K562 (cell line): ENCODE results near the gene SGIP1. TPM values are rescaled to one million over a fixed set of nuclear protein-coding genes. Genes with fewer than 3 reads are reported as not detected.

ENCODE experiments used
- ATAC-seq: fragments of 200-7000 bp; cut with Tn5 transposase; 3 replicates; pipeline ENCODE4 v1.9.1; 2020; ENCODE audit warnings: moderate library complexity
- BruUV-seq: library from RNA; stranded (reverse); fragments of 400-500 nt; replicated peaks from 2 replicates; lab custom pipeline; 2021; lab: Mats Ljungman, UMichigan
- CTCF ChIA-PET: fragments of 300-600 bp; formaldehyde crosslinking; extraction: SDS; loops from one replicate; lab custom pipeline; 2021; ENCODE audit warnings: low intra/inter-chr PET ratio; lab: Yijun Ruan, JAX
- POLR2A ChIA-PET: fragments of 300-600, 350-650 bp; sonication (Branson Sonifier 250); formaldehyde crosslinking; extraction: SDS; loops from one replicate; lab custom pipeline; 2021; ENCODE audit warnings: antibody characterized with exemption, inconsistent platforms; lab: Yijun Ruan, JAX
- DNase-seq, 4 experiments: peaks; one replicate each; pipeline versions ENCODE4 v3.0.0 to v3.0.0-alpha.2; 2011 to 2018; ENCODE audit warnings: low spot score in 3 of 4, mixed read lengths in 3 of 4; ENCODE audit errors: extremely low read depth in 1 of 4
- FAIRE-seq: peaks from 2 replicates; lab custom pipeline; 2011; peaks lifted over from hg19 to GRCh38; lab: Jason Lieb, UNC
- H2AFZ ChIP-seq: 2 replicates; pipeline ENCODE4 v1.6.0; 2011; ENCODE audit warnings: low read depth, low read length, control low read depth, inconsistent platforms
- H3K27ac ChIP-seq: fragments of 200-600 bp; 3 replicates; pipeline ENCODE4 v1.8.0; 2011; ENCODE audit warnings: low read depth, mild to moderate bottlenecking, control low read depth, inconsistent platforms, low read length, moderate library complexity, mixed read lengths; ENCODE audit errors: extremely low read depth
- H3K27me3 ChIP-seq, 2 experiments: fragments of 300-600 bp in 1 of 2; 2 replicates in 1 of 2; 3 replicates in 1 of 2; pipeline versions ENCODE4 v1.6.0 to v1.8.0; 2011; ENCODE audit warnings: inconsistent platforms in 2 of 2, low read length in 2 of 2, mild to moderate bottlenecking in 1 of 2, mixed read lengths in 1 of 2, moderate library complexity in 1 of 2; ENCODE audit not compliant: control insufficient read depth in 2 of 2, insufficient read depth in 2 of 2
- H3K36me3 ChIP-seq: fragments of 300-600 bp; 3 replicates; pipeline ENCODE4 v1.8.0; 2011; ENCODE audit warnings: mild to moderate bottlenecking, low read length, inconsistent platforms; ENCODE audit not compliant: control insufficient read depth, insufficient read depth
- H3K4me1 ChIP-seq, 2 experiments: fragments of 200-600 bp in 1 of 2; replicated peaks in 1 of 2; 2 replicates in 1 of 2; 3 replicates in 1 of 2; pipeline versions ENCODE4 v1.5.1 to v1.8.0; 2011; ENCODE audit warnings: inconsistent platforms in 2 of 2, low read length in 2 of 2, mild to moderate bottlenecking in 1 of 2, mixed read lengths in 1 of 2, moderate library complexity in 1 of 2; ENCODE audit not compliant: control insufficient read depth in 2 of 2, insufficient read depth in 2 of 2
- H3K4me2 ChIP-seq: 2 replicates; pipeline ENCODE4 v1.6.1; 2011; ENCODE audit warnings: low read length, control low read depth, inconsistent platforms, mixed read lengths; ENCODE audit not compliant: insufficient read depth
- H3K4me3 ChIP-seq: fragments of 200-600 bp; sonication (generic), shearing (Covaris generic); 2 replicates; pipeline ENCODE4 v1.5.1; 2016; ENCODE audit warnings: control low read depth, inconsistent platforms
- H3K79me2 ChIP-seq: fragments of 200-600 bp; 3 replicates; pipeline ENCODE4 v1.8.0; 2011; ENCODE audit warnings: low read length, inconsistent platforms; ENCODE audit not compliant: control insufficient read depth, insufficient read depth
- H3K9ac ChIP-seq, 2 experiments: 2 replicates each; pipeline versions ENCODE4 v1.6.0 to v1.6.1; 2011; ENCODE audit warnings: low read depth in 2 of 2, low read length in 2 of 2, control low read depth in 1 of 2, inconsistent platforms in 1 of 2, mild to moderate bottlenecking in 1 of 2, mixed read lengths in 1 of 2; ENCODE audit not compliant: insufficient read depth in 1 of 2
- H3K9me1 ChIP-seq: one replicate; pipeline ENCODE4 v1.6.0; 2011; ENCODE audit warnings: inconsistent platforms, mild to moderate bottlenecking, low read length, moderate library complexity; ENCODE audit not compliant: control insufficient read depth, insufficient read depth
- H3K9me3 ChIP-seq: replicated peaks from 2 replicates; pipeline ENCODE4 v1.5.1; 2011; ENCODE audit warnings: low read depth, low read length, inconsistent platforms; ENCODE audit not compliant: control insufficient read depth, insufficient read depth
- H4K20me1 ChIP-seq: replicated peaks from 2 replicates; pipeline ENCODE4 v1.6.1; 2011; ENCODE audit warnings: low read length, inconsistent platforms, mixed read lengths; ENCODE audit not compliant: control insufficient read depth, insufficient read depth
- MCM7 ChIP-seq, 2 experiments: fragments of 450-650 bp; IDR thresholded peaks; 2 replicates each; pipeline ENCODE4 v1.6.1; 2016 to 2018
- PHF8 ChIP-seq: fragments of 200-600 bp; sonication (generic); IDR thresholded peaks from 2 replicates; pipeline ENCODE4 v1.6.1; 2012; ENCODE audit warnings: mixed run types, mild to moderate bottlenecking, inconsistent platforms, low read length, moderate library complexity, borderline replicate concordance
- RAD51 ChIP-seq: fragments of 450-650 bp; IDR thresholded peaks from 2 replicates; pipeline ENCODE4 v1.7.1; 2016; ENCODE audit warnings: low read depth, mild to moderate bottlenecking, borderline replicate concordance
- SAFB2 ChIP-seq: fragments of 200-400 bp; formaldehyde crosslinking; IDR thresholded peaks from 2 replicates; pipeline ENCODE4 v1.6.1; 2018; ENCODE audit warnings: borderline replicate concordance, low read length, low read depth, moderate library complexity; ENCODE audit not compliant: severe bottlenecking
- SREBF1 ChIP-seq: fragments of 150-350 bp; IDR thresholded peaks from 2 replicates; pipeline ENCODE4 v1.6.1; 2014; ENCODE audit warnings: antibody characterized with exemption, low read depth, low read length, borderline replicate concordance
- WGBS: fragments of 100-300 bp; shearing (Covaris generic); methylation state at CpG from one replicate; pipeline ENCODE4 v1.1.6; 2016; ENCODE audit warnings: low coverage, mixed read lengths; ENCODE audit not compliant: insufficient coverage; ENCODE audit errors: missing lambda C conversion rate; 5-methylcytosine and 5-hydroxymethylcytosine counted together
- in situ Hi-C: fragments of 300-500 bp; cut with MboI; formaldehyde crosslinking; loops from 4 replicates; pipeline ENCODE4 v1.15.0; 2018; ENCODE audit warnings: inconsistent platforms, mixed read lengths
- intact Hi-C: fragments of 100-400 bp; cut with micrococcal nuclease; formaldehyde crosslinking; loops from 2 replicates; pipeline ENCODE4 v1.14.2; 2022
- polyA plus RNA-seq, 8 experiments: library from polyadenylated mRNA; depleted of rRNA in 4 of 8; stranded (reverse) in 5 of 8; unstranded in 3 of 8; fragments of >200 nt; fragmentation: Nextera tagmentation in 2 of 8; fragmentation: Illumina TruSeq in 1 of 8; extraction: Ambion mirVana in 2 of 8; extraction: Trizol in 1 of 8; gene quantifications; 2 replicates each; pipeline versions ENCODE4 v1.2.1 to v1.2.3, GENCODE V29; 2011 to 2014; ENCODE audit warnings: inconsistent platforms in 1 of 8, missing spikeins in 1 of 8
- total RNA-seq, 7 experiments: library from RNA; depleted of rRNA in 6 of 7; stranded (reverse); fragments of >200 nt in 6 of 7; fragmentation: Illumina TruSeq in 2 of 7; extraction: Trizol in 2 of 7; gene quantifications; 2 replicates each; pipeline versions ENCODE4 v1.2.1 to v1.2.3, GENCODE V29; 2011 to 2021; ENCODE audit warnings: low replicate concordance in 1 of 7
- TF ChIP-seq, protein P1 (sequence below): fragments of 450-650 bp; IDR thresholded peaks from 2 replicates; pipeline ENCODE4 v1.6.1; 2018; ENCODE audit not compliant: partially characterized antibody
- TF ChIP-seq, protein P2 (sequence below): fragments of 250-450 bp; sonication (Bioruptor Pico); IDR thresholded peaks from 2 replicates; pipeline ENCODE4 v1.9.0; 2021; ENCODE audit warnings: mild to moderate bottlenecking, inconsistent platforms

The SGIP1 gene
- total and polyA plus RNA-seq, 9 of the 15 experiments (the other 6 are each of a cell fraction or from before 2014, with no cell fraction given): 0.07 to 0.35 TPM; not detected in 7

DNA sequence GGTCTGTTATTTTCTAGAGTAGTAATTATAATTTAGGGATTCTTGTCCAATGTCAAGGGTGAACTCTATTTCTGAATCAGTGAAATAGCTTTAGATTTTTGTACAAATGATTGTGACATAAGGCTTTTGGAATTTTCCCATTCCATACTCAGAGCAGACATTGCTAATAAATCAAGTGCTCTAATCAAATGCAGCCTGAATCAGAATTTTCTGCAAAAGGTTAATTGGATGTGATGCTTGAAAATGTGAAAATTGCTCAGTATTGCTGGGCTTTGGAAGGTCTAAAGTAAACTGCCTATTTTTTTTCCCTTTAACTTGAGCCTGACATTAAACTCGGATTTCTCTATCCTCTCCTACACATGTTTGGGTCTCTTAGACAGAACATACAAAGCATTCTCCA is 23.2 kb downstream of the SGIP1 start:
- no TSS peak for BruUV-seq
- intact Hi-C loops: no loop called here

More for the DNA sequence above, 23.2 kb downstream of the SGIP1 start:
- ChIA-PET CTCF (no interaction called here), POLR2A (no interaction called here)
- H3K4me2 ChIP-seq: no peak overlapping the region
- no peak overlapping the region for H3K4me3 ChIP-seq
- no peak overlapping the region for H3K9ac ChIP-seq
- TF ChIP-seq SAFB2 (no peak), PHF8 (no peak), RAD51 (no peak), MCM7 (IDR thresholded peaks at IDR 0.05) (no peak), SREBF1 (no peak)
- TF ChIP-seq, protein P1, sequence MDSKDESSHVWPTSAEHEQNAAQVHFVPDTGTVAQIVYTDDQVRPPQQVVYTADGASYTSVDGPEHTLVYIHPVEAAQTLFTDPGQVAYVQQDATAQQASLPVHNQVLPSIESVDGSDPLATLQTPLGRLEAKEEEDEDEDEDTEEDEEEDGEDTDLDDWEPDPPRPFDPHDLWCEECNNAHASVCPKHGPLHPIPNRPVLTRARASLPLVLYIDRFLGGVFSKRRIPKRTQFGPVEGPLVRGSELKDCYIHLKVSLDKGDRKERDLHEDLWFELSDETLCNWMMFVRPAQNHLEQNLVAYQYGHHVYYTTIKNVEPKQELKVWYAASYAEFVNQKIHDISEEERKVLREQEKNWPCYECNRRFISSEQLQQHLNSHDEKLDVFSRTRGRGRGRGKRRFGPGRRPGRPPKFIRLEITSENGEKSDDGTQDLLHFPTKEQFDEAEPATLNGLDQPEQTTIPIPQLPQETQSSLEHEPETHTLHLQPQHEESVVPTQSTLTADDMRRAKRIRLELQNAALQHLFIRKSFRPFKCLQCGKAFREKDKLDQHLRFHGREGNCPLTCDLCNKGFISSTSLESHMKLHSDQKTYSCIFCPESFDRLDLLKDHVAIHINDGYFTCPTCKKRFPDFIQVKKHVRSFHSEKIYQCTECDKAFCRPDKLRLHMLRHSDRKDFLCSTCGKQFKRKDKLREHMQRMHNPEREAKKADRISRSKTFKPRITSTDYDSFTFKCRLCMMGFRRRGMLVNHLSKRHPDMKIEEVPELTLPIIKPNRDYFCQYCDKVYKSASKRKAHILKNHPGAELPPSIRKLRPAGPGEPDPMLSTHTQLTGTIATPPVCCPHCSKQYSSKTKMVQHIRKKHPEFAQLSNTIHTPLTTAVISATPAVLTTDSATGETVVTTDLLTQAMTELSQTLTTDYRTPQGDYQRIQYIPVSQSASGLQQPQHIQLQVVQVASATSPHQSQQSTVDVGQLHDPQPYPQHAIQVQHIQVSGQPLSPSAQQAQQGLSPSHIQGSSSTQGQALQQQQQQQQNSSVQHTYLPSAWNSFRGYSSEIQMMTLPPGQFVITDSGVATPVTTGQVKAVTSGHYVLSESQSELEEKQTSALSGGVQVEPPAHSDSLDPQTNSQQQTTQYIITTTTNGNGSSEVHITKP: no peak
- TF ChIP-seq, protein P2, sequence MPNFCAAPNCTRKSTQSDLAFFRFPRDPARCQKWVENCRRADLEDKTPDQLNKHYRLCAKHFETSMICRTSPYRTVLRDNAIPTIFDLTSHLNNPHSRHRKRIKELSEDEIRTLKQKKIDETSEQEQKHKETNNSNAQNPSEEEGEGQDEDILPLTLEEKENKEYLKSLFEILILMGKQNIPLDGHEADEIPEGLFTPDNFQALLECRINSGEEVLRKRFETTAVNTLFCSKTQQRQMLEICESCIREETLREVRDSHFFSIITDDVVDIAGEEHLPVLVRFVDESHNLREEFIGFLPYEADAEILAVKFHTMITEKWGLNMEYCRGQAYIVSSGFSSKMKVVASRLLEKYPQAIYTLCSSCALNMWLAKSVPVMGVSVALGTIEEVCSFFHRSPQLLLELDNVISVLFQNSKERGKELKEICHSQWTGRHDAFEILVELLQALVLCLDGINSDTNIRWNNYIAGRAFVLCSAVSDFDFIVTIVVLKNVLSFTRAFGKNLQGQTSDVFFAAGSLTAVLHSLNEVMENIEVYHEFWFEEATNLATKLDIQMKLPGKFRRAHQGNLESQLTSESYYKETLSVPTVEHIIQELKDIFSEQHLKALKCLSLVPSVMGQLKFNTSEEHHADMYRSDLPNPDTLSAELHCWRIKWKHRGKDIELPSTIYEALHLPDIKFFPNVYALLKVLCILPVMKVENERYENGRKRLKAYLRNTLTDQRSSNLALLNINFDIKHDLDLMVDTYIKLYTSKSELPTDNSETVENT (CRISPR knock-in tag): no peak
- H3K36me3 ChIP-seq: no peaks in the 10 kb centered on the region
- no peaks in the 10 kb centered on the region for H3K9me1 ChIP-seq
- in situ Hi-C loops: no loop called here
- H3K27me3 ChIP-seq: no peaks in the 10 kb centered on the region; a peak in 1 of 5 replicates
- ATAC-seq (no peak), FAIRE-seq (no peak), DNase-seq (no peak)
- no peak overlapping the region for H3K27ac ChIP-seq
- H2AFZ ChIP-seq: no peak overlapping the region
- no peaks in the 10 kb centered on the region for H4K20me1 ChIP-seq
- H3K4me1 ChIP-seq: no peaks in the 10 kb centered on the region
- H3K79me2 ChIP-seq: no peaks in the 10 kb centered on the region
- WGBS: 0% methylated on average over 1 of the region's 1 CpG
- H3K9me3 ChIP-seq: no peaks in the 10 kb centered on the region
